Measurements from ENCODE around the gene RNFT2. TPM values are rescaled to one million over a fixed set of nuclear protein-coding genes. Genes with fewer than 3 reads are reported as not detected.

The RNFT2 gene
- total RNA-seq, 4 donors from 2014 or later = 0.31 to 0.54 TPM; not detected in 2

- H3K36me3 ChIP-seq = no peaks in the 10 kb centered on the region
- 79% methylated on average over 3 of the region's 3 CpGs; no CpG with 5 or more reads in 1 of the 2 donors for WGBS, 2 donors (ENCODE audit: low coverage in 1 of 2)
- no peaks in the 10 kb centered on the region for H3K9me3 ChIP-seq
- no peaks in the 10 kb centered on the region for H3K4me1 ChIP-seq
- H3K27me3 ChIP-seq = peaks cover 25% of the 10 kb centered on the region
- H3K4me3 ChIP-seq = no peak overlapping the region
- no peak overlapping the region for H3K27ac ChIP-seq
- no peak for ATAC-seq
- TF ChIP-seq POLR2AphosphoS5 (IDR thresholded peaks at IDR 0.05) = no peak
- no peak for TF ChIP-seq EP300 (IDR thresholded peaks at IDR 0.05)
- no peak for TF ChIP-seq POLR2A (IDR thresholded peaks at IDR 0.05)
- no peak for TF ChIP-seq CTCF (IDR thresholded peaks at IDR 0.05)
Measured at GRCh38 chr12:116894913-116895312, 156.8 kb downstream of the RNFT2 start.

- no peak for TF ChIP-seq POLR2A (IDR thresholded peaks at IDR 0.05)
- TF ChIP-seq POLR2AphosphoS5 (IDR thresholded peaks at IDR 0.05) = no peak
- no peak for TF ChIP-seq EP300 (IDR thresholded peaks at IDR 0.05)
- TF ChIP-seq CTCF (IDR thresholded peaks at IDR 0.05) = no peak
- 40 to 75% methylated on average over 1 to 4 of the region's 7 CpGs for WGBS, 2 donors (ENCODE audit: low coverage in 1 of 2)
- Histone ChIP-seq H3K9me3 (no peaks in the 10 kb centered on the region), H3K27me3 (peaks cover 39% of the 10 kb centered on the region), H3K36me3 (no peaks in the 10 kb centered on the region), H3K27ac (no peak overlapping the region), H3K4me3 (no peak overlapping the region), H3K4me1 (no peaks in the 10 kb centered on the region)
- no peak for ATAC-seq
Measured at GRCh38 chr12:116896411-116896924, 158.4 kb downstream of the RNFT2 start.

GRCh38 chr12:116897476-116897875 lies 159.4 kb downstream of the RNFT2 start:
- Histone ChIP-seq H3K27ac (no peak overlapping the region), H3K9me3 (no peaks in the 10 kb centered on the region), H3K4me3 (no peak overlapping the region), H3K4me1 (no peaks in the 10 kb centered on the region), H3K27me3 (peaks cover 47% of the 10 kb centered on the region), H3K36me3 (no peaks in the 10 kb centered on the region)
- WGBS, 2 donors (ENCODE audit: low coverage in 1 of 2) = 44 to 62% methylated on average over 3 to 4 of the region's 4 CpGs
- TF ChIP-seq CTCF (IDR thresholded peaks at IDR 0.05) = no peak
- TF ChIP-seq EP300 (IDR thresholded peaks at IDR 0.05) = no peak
- TF ChIP-seq POLR2A (IDR thresholded peaks at IDR 0.05) = no peak
- TF ChIP-seq POLR2AphosphoS5 (IDR thresholded peaks at IDR 0.05) = no peak
- ATAC-seq = no peak

GRCh38 chr12:116898669-116899068 lies 160.6 kb downstream of the RNFT2 start:
- H3K9me3 ChIP-seq = no peaks in the 10 kb centered on the region
- H3K27ac ChIP-seq = no peak overlapping the region
- no peaks in the 10 kb centered on the region for H3K36me3 ChIP-seq
- H3K4me3 ChIP-seq = no peak overlapping the region
- no peaks in the 10 kb centered on the region for H3K4me1 ChIP-seq
- no peak for TF ChIP-seq CTCF (IDR thresholded peaks at IDR 0.05)
- TF ChIP-seq POLR2A (IDR thresholded peaks at IDR 0.05) = no peak
- no peak for TF ChIP-seq EP300 (IDR thresholded peaks at IDR 0.05)
- peaks cover 56% of the 10 kb centered on the region for H3K27me3 ChIP-seq
- no peak for ATAC-seq
- WGBS, 2 donors (ENCODE audit: low coverage in 1 of 2) = 70 to 71% methylated on average over 1 to 3 of the region's 3 CpGs

GRCh38 chr12:116901612-116902011 lies 163.5 kb downstream of the RNFT2 start:
- no peak for ATAC-seq
- no peaks in the 10 kb centered on the region for H3K9me3 ChIP-seq
- H3K4me3 ChIP-seq = no peak overlapping the region
- H3K27me3 ChIP-seq = peaks cover 51% of the 10 kb centered on the region
- no peak overlapping the region for H3K27ac ChIP-seq
- 93 to 100% methylated on average over 1 to 2 of the region's 2 CpGs for WGBS, 2 donors (ENCODE audit: low coverage in 1 of 2)
- TF ChIP-seq POLR2AphosphoS5 (IDR thresholded peaks at IDR 0.05) (no peak), POLR2A (IDR thresholded peaks at IDR 0.05) (no peak), CTCF (IDR thresholded peaks at IDR 0.05) (no peak), EP300 (IDR thresholded peaks at IDR 0.05) (no peak)
- no peaks in the 10 kb centered on the region for H3K36me3 ChIP-seq
- H3K4me1 ChIP-seq = no peaks in the 10 kb centered on the region

Measured in gastroesophageal sphincter (tissue), 4 donors.